GM21528 (cell line): ENCODE data around the gene OR4K14.
"Not testable (repeated sequence)": the region's sequence is repeated elsewhere in the genome, so short reads cannot be mapped to it uniquely, and the experiment has no call there.

Source experiments
- ATAC-seq: cut with Tn5 transposase; IDR thresholded peaks from one replicate; pipeline ENCODE4 v1.9.1; 2021; ENCODE audit warnings: mild to moderate bottlenecking, moderate library complexity; ENCODE audit not compliant: unreplicated experiment, low FRiP score

OR4K14 gene, protein sequence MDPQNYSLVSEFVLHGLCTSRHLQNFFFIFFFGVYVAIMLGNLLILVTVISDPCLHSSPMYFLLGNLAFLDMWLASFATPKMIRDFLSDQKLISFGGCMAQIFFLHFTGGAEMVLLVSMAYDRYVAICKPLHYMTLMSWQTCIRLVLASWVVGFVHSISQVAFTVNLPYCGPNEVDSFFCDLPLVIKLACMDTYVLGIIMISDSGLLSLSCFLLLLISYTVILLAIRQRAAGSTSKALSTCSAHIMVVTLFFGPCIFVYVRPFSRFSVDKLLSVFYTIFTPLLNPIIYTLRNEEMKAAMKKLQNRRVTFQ

DNA sequence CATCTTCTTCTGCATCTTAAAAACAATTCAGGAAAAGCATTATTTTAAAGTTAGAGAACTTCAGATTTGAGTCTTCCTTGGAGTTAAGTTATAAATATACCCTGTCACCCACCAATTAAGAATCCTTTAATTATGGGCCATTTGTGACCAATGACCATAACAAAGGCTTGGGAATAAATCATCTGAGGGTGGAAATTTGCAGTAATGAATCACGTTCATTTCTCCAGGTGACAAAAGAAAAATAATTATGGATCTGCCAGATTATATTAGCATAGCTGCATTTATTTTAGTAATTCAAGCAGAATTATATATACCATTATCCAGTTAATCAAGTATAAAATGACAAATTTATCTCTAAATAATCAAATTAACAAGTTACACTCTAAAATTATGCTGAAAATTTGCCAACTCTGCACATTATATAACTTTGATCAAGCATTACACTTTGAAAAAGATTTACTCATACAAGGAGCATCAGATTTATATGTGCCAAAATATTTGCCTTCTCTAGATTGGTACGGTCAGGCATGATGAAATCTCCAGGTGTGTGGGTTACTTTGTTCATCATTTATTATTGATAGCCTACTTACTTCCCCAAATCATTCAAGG is at the start of gene OR4K14:
Gene OR4K14 (minus strand): TSS at position 51 of the 609 bp plus-strand sequence. CDS start 4,114 bp downstream, outside the sequence.
- ATAC-seq = no peak

DNA sequence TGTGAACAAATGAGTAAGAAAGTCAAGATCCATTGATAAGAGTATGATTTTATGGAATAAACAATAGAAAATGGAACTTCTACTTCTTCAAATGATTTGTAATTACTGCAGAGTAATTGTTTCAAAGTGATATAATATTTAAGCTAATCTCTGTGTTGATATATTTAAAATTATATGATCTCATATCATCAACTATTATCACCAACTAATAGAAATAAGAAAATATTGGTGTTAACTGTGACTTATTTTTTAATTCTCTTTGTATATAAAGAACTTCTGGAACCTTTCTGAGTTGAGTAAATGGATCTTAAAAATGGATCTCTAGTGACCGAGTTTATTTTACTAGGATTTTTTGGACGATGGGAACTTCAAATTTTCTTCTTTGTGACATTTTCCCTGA is 40.6 kb upstream of the OR4K14 start, which contains the start of gene OR4L1:
Gene OR4L1 (plus strand): TSS at position 301 of the 400 bp plus-strand sequence. CDS start 0 bp downstream, at position 301.
- ATAC-seq = no peak

DNA sequence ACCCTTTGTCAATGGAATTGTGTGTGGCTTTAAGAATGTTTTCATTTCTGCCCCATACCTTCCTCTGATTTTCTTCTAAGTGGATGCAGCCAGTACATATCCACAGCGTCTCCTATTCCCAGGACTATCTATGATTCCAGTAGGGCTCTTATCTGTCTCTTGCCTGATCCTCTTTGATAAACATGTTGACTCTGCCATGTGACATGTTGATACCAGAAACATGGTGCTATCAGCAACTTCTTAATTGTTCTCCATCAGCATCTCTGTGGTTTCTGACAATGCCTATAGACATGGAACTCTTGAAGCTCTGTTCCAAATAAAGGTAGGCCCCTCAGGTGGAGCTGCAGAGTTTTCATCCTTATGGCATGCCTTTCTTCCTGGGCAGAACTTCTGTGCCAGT is 29.1 kb upstream of the OR4K14 start:
- no peak for ATAC-seq

DNA sequence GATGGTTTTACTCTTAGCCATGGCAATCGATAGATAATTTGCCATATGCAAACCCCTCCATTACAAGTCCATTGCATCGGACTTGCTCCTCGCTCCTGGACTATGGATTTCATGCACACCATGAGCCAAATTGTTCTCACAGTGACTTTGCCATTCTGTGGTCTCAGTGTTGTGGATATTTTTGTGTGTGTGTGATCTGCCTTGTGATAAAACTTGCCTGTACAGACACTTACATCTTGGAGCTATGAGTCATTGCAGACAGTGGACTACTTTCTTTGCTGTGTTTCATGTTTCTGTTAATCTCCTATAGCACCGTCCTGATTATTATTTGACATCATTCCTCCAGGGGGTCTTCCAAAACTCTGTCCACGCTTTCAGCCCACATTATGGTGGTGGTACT is 25.1 kb upstream of the OR4K14 start:
- ATAC-seq = no peak

DNA sequence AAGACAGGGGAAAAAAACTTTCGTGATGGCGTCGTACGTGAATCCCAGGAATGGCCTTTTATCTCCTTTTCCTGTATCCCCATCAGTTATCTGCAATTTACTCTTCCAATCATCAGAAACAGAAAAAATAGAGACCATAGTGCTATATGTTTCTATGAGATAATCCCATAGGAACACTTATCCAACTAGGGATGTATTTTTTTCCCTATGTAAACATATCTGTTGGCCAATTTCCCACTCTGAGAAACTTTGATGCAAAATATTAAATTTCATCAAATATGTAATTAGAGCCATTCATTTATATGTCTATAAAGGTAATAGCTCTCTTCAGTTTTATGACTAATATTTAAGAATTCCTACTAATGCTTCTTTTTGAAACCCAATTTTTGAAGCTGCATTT is 16.8 kb upstream of the OR4K14 start, which contains the start of gene OR4K13:
Gene OR4K13 (minus strand): TSS at position 101 of the 400 bp plus-strand sequence. CDS start 1,280 bp downstream, outside the sequence.
- ATAC-seq = no peak

DNA sequence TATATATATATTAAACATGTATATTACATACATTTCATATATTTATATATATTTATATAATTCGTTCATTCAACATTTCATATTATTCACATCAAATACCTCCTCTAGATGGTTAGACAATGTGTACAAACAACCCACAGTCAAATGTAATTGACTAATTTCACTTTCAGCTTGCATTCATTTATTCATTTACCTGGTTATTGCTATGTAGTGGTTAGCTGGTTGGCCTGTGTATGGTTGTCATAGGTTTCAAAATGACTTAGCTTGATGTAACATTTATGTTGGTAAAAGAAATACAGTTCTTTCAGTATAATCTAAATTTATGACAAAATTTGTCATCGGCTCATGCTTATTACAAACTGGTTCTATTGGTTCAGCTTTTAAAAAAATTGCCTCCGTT is 16.3 kb upstream of the OR4K14 start:
- no peak for ATAC-seq

DNA sequence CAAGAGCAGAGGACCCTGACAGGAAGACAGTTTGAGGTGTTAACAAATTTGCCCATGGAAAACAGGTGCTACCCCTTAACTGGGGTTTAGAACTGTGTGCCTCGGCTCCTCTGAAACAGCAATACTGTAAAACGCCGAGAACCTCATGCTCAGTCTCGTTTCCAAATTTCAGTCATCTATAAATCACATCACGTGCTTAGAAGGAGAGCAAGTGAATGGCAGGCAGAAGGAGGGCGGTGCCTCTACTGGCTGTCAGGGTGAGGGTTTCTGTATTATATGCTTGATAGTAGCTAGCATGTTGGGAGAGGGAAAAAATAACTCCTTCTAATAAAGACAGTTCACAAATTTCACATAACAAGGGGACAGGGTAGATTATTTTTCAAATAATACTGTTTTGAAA is 12.0 kb upstream of the OR4K14 start:
- ATAC-seq = no peak

DNA sequence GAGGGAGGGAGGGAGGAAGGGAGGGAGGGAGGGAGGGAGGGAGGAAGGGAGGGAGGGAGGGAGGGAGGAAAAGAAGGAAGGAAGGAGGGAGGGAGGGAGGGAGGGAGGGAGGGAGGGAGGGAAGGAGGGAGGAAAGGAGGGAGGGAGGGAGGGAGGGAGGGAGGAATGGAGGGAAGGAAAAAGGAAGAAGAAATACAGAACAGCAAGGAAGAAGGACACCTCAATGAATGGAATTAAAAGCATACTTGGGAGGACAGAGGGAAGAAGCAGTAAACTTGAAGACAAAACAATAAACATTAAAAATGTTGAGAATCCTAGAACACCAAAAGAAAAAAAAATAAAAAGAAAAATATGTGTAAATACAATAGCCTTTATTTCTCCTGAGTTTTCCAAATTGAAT is 11.0 kb downstream of the OR4K14 start:
- no peak for ATAC-seq

DNA sequence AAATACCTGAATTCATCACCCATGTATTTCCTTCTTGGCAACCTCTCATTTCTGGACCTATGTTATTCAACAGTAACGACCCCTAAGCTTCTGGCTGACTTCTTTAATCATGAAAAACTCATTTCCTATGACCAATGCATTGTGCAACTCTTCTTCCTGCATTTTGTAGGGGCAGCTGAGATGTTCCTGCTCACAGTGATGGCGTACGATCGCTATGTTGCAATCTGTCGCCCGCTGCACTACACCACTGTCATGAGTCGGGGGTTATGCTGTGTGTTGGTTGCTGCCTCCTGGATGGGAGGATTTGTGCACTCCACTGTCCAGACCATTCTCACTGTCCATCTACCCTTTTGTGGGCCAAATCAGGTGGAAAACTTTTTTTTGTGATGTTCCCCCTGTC is 16.8 kb downstream of the OR4K14 start:
- no peak for ATAC-seq

DNA sequence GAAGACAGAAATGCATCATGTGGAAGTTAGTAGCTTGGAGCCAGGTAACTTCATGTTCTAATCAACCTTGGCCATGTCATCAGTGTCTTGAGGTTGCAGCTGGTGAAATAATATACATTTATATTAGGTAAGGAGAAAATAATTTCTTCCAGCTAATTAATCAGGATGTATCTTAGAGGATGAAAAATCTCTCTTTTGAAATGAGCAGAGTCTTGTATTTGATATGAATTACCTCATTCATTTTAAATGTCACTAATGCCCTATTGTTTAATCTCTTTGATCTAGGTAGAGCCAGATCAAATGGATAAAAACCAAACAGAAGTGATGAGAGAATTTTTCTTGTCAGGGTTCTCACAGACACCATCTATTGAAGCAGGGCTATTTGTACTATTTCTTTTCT is 17.2 kb downstream of the OR4K14 start, which contains the start of gene OR4Q2:
Gene OR4Q2 (plus strand): TSS at position 301 of the 400 bp plus-strand sequence.
- ATAC-seq = no peak

DNA sequence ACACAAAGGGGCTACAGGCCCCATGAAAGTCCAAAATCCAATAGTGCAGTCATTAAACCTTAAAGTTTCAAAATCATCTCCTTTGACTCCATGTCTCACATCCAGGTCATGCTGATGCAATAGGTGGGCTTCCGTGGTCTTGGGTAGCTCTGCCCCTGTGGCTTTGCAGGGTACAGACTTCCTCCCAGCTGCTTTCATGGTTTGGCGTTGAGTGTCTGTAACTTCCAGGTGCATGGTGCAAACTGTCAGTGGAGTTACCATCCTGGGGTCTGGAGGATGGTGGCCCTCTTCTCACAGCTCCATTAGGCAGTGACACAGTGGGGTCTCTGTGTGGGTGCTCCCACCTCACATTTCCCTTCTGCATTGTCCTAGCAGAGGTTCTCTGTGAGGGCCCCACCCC is 25.7 kb downstream of the OR4K14 start:
- ATAC-seq = no peak

DNA sequence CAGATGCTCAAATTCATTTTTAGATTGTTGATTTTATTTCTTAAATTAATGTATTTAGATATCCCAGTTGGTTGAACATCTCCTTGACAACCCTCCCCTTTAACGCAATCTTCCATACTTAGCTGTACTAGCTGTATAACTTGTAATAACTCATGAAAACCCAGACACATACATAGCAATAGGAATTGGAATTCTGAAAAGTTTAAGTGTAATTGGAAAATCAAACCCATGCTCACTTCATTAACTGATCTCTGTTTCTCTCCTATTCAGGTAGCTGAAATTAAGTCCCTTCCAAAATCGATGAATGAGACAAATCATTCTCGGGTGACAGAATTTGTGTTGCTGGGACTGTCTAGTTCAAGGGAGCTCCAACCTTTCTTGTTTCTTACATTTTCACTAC is 43.8 kb downstream of the OR4K14 start, which contains the start of gene OR4K15:
Gene OR4K15 (plus strand): TSS at position 301 of the 400 bp plus-strand sequence. CDS start 0 bp downstream, at position 301.
- ATAC-seq = no peak

DNA sequence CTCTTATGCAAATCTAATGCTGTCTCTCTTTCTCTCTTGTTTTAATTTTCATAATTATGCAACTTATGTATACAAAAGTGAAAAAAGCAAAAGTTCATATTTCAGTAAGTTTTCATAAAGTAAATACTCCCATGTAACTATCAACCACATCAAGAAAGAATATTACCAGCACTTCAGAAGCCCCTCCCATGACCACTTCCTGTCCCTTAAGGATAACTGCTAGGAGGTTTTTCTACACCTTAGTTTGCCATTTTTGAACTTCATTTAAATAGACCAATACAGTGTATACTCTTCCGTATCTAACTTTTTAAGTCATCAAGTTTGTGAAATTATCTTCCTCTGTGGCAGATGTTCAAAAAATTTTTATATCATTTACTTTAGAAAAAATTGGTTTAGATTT is 44.3 kb downstream of the OR4K14 start:
- no peak for ATAC-seq

DNA sequence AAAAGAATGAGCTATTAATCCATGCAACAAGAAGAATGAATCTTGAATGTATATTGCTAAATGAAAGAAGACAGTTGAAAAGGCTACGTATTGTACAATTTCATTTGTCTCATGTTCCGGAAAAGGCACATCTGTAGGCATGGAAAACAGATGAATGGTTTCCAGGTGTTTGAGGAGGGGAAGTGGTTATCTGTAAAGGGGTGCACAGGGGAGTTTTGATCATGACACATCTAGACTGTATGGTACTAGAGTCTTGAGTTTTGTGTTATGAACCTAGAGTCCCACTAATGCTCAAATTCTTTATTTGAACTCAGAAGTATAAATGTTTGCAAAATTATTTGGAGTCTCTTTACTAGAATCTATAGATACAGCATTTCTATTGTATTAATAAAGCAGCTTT is 49.4 kb downstream of the OR4K14 start:
- not testable (repeated sequence) for ATAC-seq
